Activated CD8-positive, alpha-beta memory T cell treated with anti-CD3 and anti-CD28 coated beads, Interleukin-2, amount 50 U/mL, for 24 hours (primary cell): ENCODE results near the gene INHBB.
"Not testable (repeated sequence)": the region's sequence is repeated elsewhere in the genome, so short reads cannot be mapped to it uniquely, and the experiment has no call there.

Source experiments
- DNase-seq: peaks from one replicate; pipeline ENCODE4 v3.0.0-alpha.2; 2020; ENCODE audit errors: extremely low read depth

Gene INHBB

DNA sequence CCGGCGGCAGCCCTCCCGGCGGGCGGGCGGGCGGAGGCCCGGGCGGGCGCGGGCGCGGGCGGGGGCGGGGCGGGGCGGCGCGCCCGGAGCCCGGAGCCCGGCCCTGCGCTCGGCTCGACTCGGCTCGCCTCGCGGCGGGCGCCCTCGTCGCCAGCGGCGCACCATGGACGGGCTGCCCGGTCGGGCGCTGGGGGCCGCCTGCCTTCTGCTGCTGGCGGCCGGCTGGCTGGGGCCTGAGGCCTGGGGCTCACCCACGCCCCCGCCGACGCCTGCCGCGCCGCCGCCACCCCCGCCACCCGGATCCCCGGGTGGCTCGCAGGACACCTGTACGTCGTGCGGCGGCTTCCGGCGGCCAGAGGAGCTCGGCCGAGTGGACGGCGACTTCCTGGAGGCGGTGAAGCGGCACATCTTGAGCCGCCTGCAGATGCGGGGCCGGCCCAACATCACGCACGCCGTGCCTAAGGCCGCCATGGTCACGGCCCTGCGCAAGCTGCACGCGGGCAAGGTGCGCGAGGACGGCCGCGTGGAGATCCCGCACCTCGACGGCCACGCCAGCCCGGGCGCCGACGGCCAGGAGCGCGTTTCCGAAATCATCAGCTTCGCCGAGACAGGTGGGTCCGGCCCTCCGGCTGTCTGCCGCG lies at the start of gene INHBB:
Gene INHBB, plus strand, starts transcription at position 111 of the 641 bp plus-strand sequence. Its CDS starts 53 bp downstream, at position 164.
- DNase-seq, result no peak

GRCh38 chr2:120298173-120298835 lies 47.6 kb upstream of the INHBB start:
- DNase-seq, result no peak

- no peak for DNase-seq
Measured at GRCh38 chr2:120299004-120299403, 46.9 kb upstream of the INHBB start.

DNA sequence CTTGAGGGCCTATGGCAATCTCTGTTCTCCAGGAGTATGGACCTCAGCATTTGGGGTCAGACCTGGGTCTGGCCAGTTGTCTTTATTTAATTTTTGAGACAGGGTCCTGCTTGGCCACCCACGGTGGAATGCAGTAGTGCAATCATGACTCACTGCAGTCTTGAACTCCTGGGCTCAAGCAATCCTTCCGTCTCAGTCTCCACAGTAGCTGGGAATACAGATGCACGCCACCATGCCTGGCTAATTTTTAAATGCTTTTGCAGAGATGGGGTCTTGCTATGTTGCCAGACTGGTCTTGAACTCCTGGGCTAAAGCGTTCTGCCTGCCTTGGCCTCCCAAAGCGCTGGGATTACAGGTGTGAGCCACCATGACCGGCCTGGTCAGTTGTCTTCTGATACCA lies 46.4 kb upstream of the INHBB start:
- DNase-seq, result no peak

DNA sequence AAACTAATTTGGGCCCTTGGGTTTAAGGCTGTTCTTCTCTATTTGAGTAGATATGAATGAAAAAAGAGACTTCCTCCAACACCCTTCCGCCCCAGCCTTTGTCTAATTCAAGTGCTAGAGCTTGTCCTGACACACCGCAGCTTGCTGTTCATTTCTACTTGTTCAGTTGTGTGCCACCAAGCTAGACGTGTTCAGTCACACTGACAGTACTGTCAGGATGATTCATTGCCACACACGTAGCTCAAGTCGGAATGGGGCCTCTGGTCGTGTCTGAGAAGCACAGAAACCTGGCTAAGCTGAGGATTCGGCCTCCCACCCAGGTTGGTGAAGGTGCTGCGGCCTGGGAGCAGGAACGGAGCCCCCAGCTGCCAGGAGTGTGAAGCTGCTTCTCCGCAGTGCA lies 45.6 kb upstream of the INHBB start:
- DNase-seq, result no peak

- no peak for DNase-seq
Measured at GRCh38 chr2:120301284-120301683, 44.7 kb upstream of the INHBB start.

- no peak for DNase-seq
Measured at GRCh38 chr2:120302301-120302700, 43.6 kb upstream of the INHBB start.

DNA sequence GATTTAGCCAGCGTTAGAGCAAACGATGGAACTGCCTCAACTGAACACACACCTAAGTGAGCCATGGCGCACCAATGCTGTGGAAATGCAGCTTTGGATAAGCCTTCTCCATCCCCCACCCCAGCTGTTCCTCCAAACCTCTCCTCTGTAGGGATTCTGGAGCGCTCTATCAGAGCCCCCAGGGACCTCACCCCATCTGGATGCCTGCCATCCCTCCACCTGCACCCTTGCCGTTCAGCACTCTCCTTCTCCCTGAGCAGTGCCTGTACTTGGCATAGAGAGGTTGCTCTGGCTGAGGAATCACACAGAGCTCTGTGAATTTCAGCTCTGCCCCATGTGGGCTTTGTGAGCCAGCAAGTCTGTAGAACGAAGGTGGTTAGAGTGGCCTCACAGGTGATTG lies 42.8 kb upstream of the INHBB start:
- no peak for DNase-seq

GRCh38 chr2:120305296-120305695 lies 40.6 kb upstream of the INHBB start:
- DNase-seq, result no peak

DNA sequence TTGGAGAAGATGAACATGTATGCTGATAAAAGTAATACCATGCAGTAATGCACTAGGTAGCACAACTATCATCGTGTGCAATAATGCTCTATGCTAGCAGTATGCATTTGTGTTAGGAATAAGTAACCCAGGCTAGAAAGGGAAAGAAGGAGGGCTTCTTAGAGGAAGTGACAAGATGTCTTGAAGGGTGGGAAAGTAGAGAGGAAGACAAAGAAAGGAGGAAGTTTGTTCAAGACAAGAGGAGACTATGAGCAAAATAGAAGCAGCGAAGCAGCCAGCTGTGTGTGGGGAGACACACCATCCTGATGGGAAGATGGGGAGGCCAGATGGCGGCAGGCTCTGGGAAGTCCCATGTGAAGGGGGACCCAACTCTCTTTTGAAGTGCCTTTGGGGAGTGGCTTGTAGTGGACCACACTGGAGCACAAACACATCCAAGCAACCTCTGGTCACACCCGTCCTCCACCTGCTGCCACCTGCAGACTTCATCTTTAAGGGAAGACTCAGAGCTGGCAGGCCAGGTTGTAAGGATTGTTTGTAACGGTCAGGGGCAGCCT lies 39.9 kb upstream of the INHBB start:
- DNase-seq, result no peak

- no peak for DNase-seq
Measured at GRCh38 chr2:120307482-120307881, 38.5 kb upstream of the INHBB start.

DNA sequence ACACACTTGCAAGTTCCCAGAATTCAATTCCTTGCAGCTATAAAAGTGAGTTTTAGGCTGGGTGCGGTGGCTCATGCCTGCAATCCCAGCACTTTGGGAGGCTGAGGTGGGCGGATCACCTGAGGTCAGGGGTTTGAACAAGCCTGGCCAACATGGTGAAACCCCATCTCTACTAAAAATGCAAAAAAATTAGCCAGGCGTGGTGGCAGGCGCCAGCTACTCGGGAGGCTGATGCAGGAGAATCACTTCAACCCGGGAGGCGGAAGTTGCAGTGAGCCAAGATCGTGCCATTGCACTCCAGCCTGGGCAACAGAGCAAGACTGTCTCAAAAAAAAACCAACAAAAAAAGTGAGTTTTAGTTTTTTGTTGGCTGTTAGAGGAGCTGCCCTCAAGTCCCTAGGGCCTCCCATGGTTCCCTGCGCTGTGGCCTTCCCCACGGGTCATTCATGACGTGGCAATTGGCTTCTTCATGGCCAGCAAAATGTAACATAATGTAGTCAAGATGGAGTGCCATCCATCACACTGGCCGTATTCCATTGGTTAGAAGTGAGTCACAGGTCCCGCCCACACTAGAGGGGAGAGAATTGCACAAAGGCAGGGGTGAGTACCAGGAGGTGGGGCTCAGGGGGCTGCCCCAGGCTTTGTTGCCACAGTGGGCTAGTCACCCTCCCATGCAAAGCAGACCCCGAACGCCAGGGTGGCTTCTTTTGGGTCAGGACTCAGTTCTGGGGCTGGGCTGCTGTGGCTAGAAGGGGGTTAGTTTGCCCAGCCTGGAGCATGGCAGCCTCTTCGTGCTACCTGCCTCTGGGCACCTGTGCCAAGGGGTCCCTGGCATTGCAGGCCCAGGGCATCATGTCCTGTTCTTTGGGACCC lies 37.7 kb upstream of the INHBB start:
- no peak for DNase-seq

- DNase-seq, result no peak
Measured at GRCh38 chr2:120310136-120310535, 35.8 kb upstream of the INHBB start.

DNA sequence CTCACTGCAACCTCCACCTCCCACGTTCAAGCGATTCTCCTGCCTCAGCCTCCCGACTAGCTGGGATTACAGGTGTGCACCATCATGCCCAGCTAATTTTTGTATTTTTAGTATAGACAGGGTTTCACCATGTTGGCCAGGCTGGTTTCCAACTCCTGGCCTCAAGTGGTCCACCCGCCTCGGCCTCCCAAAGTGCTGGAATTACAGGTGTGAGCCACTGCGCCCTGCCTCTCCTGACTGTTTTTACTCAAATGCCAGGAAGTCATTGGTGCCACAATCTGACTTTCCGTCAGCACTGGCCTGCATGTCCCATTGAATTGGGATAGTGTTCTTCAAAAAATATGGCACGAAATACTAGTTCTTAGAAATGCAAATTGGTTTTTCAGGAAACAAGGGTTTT lies 35.1 kb upstream of the INHBB start:
- not testable (repeated sequence) for DNase-seq

GRCh38 chr2:120312076-120312475 lies 33.9 kb upstream of the INHBB start:
- no peak for DNase-seq

- peak; percentile 33 for DNase-seq
Measured at GRCh38 chr2:120312860-120313694, 32.9 kb upstream of the INHBB start.

GRCh38 chr2:120313695-120314615 lies 32.0 kb upstream of the INHBB start:
- no peak for DNase-seq

DNA sequence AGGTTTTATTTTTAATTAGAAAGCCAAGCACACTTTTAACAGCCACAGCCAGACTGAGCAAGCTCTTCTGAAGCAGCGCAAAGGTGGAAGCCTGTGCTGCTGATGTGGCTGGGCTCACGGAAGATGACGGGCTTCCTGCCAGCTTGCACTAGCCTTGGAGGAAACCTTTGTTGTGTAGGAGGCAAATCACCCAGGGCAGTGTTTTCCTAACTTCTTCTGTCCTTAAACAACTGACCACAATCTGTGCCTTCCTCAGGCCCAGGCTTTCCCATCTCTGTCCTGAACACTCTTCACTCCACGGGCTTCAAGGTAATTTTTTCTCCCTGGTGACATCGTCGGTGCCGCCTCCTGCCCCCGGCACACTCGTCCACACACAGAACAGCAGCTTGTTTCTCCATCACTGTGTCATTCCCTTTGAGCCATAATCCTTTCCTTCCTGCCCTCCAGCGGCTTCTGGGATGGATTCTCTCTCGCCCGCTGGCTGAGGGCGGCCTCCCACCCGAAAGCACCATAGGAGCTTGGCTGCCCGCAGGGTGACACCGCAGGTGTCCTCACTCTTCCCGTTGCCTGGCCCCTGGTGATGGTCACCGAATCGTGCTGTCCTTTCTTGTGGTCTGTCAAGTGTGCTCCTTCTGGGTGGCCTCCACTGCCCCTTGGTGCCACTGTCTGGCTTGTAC lies 31.1 kb upstream of the INHBB start:
- DNase-seq, result no peak

GRCh38 chr2:120315367-120316033 lies 30.4 kb upstream of the INHBB start:
- DNase-seq, result no peak
